ENCODE data around the gene SLC13A4. TPM values are rescaled to one million over a fixed set of nuclear protein-coding genes. Genes with fewer than 3 reads are reported as not detected.
"Not testable (repeated sequence)": the region's sequence is repeated elsewhere in the genome, so short reads cannot be mapped to it uniquely, and the experiment has no call there.

SLC13A4 gene
- total RNA-seq, 1 experiment from 2014 or later: not detected

DNA sequence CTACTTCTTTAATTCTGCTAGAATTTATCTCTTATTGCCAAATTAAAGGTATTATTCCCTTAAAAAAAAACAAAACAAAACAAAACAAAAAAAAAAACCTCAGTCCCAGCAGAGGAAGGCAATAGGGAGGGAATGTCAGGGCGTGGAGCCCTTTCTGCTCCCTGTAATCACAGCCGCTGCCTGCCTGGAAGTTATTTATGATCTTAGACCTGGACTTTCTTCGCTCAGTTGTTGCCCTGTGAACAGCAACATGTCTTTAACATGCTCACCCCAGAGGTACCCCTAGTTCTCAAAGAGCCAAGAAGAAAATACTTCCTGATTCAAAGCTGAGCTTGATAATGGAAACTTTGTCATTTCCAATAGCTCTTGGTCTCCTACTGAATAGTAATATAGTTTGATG is 12.9 kb upstream of the SLC13A4 start:
- Histone ChIP-seq H3K27ac (ENCODE audit: low read depth, low read length, poor library complexity, severe bottlenecking) (no peak overlapping the region), H3K9me3 (ENCODE audit: low read depth, low read length, poor library complexity, severe bottlenecking) (no peaks in the 10 kb centered on the region), H3K36me3 (ENCODE audit: insufficient read depth, low read length, poor library complexity, severe bottlenecking) (no peaks in the 10 kb centered on the region), H3K4me1 (ENCODE audit: insufficient read depth, low read length, poor library complexity, severe bottlenecking) (no peaks in the 10 kb centered on the region), H3K27me3 (replicated peaks; ENCODE audit: insufficient read depth, low read depth, low read length, poor library complexity) (peaks cover 45% of the 10 kb centered on the region), H3K4me3 (ENCODE audit: low read depth, low read length, poor library complexity, severe bottlenecking) (no peak overlapping the region)
- TF ChIP-seq, protein P1, sequence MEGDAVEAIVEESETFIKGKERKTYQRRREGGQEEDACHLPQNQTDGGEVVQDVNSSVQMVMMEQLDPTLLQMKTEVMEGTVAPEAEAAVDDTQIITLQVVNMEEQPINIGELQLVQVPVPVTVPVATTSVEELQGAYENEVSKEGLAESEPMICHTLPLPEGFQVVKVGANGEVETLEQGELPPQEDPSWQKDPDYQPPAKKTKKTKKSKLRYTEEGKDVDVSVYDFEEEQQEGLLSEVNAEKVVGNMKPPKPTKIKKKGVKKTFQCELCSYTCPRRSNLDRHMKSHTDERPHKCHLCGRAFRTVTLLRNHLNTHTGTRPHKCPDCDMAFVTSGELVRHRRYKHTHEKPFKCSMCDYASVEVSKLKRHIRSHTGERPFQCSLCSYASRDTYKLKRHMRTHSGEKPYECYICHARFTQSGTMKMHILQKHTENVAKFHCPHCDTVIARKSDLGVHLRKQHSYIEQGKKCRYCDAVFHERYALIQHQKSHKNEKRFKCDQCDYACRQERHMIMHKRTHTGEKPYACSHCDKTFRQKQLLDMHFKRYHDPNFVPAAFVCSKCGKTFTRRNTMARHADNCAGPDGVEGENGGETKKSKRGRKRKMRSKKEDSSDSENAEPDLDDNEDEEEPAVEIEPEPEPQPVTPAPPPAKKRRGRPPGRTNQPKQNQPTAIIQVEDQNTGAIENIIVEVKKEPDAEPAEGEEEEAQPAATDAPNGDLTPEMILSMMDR (conservative IDR thresholded peaks at IDR 0.05; ENCODE audit: low read depth, low read length): no peak
- no peak for TF ChIP-seq EZH2 (IDR thresholded peaks at IDR 0.05; ENCODE audit: borderline replicate concordance, low read depth, low read length, poor library complexity, severe bottlenecking)
- ChIA-PET CTCF (no interaction called here), POLR2A (ENCODE audit: low non-redundant PET) (no interaction called here)
- no peak for DNase-seq (ENCODE audit: low spot score)
- BruUV-seq (replicated peaks): no TSS peak
- intact Hi-C loops (cut with micrococcal nuclease; ENCODE audit: unreplicated experiment): no loop called here

DNA sequence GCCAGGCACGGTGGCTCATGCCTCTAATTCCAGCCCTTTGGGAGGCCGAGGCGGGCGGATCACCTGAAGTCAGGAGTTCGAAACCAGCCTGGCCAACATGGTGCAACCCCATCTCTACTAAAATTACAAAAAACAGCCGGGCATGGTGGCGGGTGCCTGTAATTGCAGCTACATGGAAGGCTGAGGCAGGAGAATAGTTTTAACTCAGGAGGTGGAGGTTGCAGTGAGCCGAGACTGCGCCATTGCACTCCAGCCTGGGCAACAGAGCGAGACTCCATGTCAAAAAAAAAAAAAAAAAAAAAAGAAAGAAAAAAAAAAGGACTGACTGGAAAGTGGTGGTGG is 9.3 kb upstream of the SLC13A4 start:
- intact Hi-C loops (cut with micrococcal nuclease; ENCODE audit: unreplicated experiment); POLR2A ChIA-PET (ENCODE audit: low non-redundant PET); DNase-seq (ENCODE audit: low spot score); H3K27ac ChIP-seq (ENCODE audit: low read depth, low read length, poor library complexity, severe bottlenecking); H3K4me3 ChIP-seq (ENCODE audit: low read depth, low read length, poor library complexity, severe bottlenecking); H3K4me1 ChIP-seq (ENCODE audit: insufficient read depth, low read length, poor library complexity, severe bottlenecking); BruUV-seq (replicated peaks); H3K36me3 ChIP-seq (ENCODE audit: insufficient read depth, low read length, poor library complexity, severe bottlenecking); H3K9me3 ChIP-seq (ENCODE audit: low read depth, low read length, poor library complexity, severe bottlenecking): not testable (repeated sequence)
- H3K27me3 ChIP-seq (replicated peaks; ENCODE audit: insufficient read depth, low read depth, low read length, poor library complexity): peaks cover 27% of the 10 kb centered on the region
- CTCF ChIA-PET: interaction anchor here (0.7 kb wide), 1 partner anchor 305 kb away, joined by 6 read pairs; no protein-coding TSS in a partner anchor

DNA sequence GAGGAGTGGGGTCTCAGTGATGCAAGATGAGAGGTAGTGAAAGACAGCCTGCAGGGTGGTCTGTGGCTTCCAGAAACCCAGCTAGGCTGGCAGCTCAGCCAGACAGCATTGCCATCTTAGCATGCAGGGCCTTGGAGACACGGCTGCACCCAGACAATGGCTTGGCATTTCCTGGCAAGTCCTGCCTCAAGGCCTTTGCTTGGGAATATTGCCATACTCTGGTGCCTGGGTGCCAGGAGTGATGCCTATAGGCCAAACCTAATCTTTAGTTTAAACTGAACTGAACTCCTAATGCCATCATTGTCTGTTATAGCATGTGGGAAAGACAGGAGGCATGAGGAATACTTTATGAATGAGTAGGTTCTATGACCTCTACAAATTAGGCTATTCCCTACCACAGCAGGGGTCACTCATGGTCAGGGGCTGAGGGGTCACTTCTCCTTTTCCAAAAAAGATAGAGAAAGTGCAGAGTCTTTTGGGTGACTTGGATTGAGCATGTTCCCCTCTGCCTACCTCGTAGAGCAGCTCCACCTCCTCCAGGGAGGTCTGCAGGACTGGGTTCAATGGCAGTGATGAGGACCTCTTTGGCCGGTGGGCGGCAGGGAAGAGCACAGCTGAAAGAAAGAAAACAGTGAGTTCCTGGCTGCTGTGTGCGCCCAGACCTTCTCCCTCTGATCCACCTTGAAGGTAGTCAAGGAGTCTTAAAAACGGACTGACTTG is 8.8 kb upstream of the SLC13A4 start:
- no peak overlapping the region for H3K4me3 ChIP-seq (ENCODE audit: low read depth, low read length, poor library complexity, severe bottlenecking)
- intact Hi-C loops (cut with micrococcal nuclease; ENCODE audit: unreplicated experiment): no loop called here
- BruUV-seq (replicated peaks): no TSS peak
- CTCF ChIA-PET: no interaction called here
- no peak for TF ChIP-seq EZH2 (IDR thresholded peaks at IDR 0.05; ENCODE audit: borderline replicate concordance, low read depth, low read length, poor library complexity, severe bottlenecking)
- TF ChIP-seq, protein P1 (conservative IDR thresholded peaks at IDR 0.05; ENCODE audit: low read depth, low read length): no peak
- H3K36me3 ChIP-seq (ENCODE audit: insufficient read depth, low read length, poor library complexity, severe bottlenecking): no peaks in the 10 kb centered on the region
- H3K9me3 ChIP-seq (ENCODE audit: low read depth, low read length, poor library complexity, severe bottlenecking): no peaks in the 10 kb centered on the region
- peaks cover 26% of the 10 kb centered on the region for H3K27me3 ChIP-seq (replicated peaks; ENCODE audit: insufficient read depth, low read depth, low read length, poor library complexity)
- H3K27ac ChIP-seq (ENCODE audit: low read depth, low read length, poor library complexity, severe bottlenecking): no peak overlapping the region
- H3K4me1 ChIP-seq (ENCODE audit: insufficient read depth, low read length, poor library complexity, severe bottlenecking): no peaks in the 10 kb centered on the region
- no peak for DNase-seq (ENCODE audit: low spot score)
- POLR2A ChIA-PET (ENCODE audit: low non-redundant PET): no interaction called here

DNA sequence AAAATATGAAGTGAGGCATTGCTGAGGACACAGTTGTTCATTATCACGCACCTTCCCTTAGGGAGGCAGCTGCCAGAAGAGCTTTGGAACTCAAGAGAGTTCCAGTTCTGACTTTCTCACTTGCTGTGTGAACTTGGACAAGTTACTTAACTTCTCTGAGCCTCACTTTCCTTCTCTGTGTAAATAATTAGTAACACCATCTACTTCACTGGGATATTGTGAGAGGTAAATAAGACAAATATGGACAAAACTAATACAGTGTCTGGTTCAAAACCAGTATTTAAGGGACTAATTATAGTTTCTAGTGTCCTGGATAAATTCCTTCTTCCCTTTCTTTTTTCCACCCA is 6.3 kb upstream of the SLC13A4 start:
- TF ChIP-seq EZH2 (IDR thresholded peaks at IDR 0.05; ENCODE audit: borderline replicate concordance, low read depth, low read length, poor library complexity, severe bottlenecking): no peak
- TF ChIP-seq, protein P1 (conservative IDR thresholded peaks at IDR 0.05; ENCODE audit: low read depth, low read length): no peak
- ChIA-PET POLR2A (ENCODE audit: low non-redundant PET) (no interaction called here), CTCF (no interaction called here)
- intact Hi-C loops (cut with micrococcal nuclease; ENCODE audit: unreplicated experiment): no loop called here
- no peaks in the 10 kb centered on the region for H3K9me3 ChIP-seq (ENCODE audit: low read depth, low read length, poor library complexity, severe bottlenecking)
- peaks cover 42% of the 10 kb centered on the region for H3K27me3 ChIP-seq (replicated peaks; ENCODE audit: insufficient read depth, low read depth, low read length, poor library complexity)
- no peak overlapping the region for H3K27ac ChIP-seq (ENCODE audit: low read depth, low read length, poor library complexity, severe bottlenecking)
- H3K4me3 ChIP-seq (ENCODE audit: low read depth, low read length, poor library complexity, severe bottlenecking): no peak overlapping the region
- no peak for DNase-seq (ENCODE audit: low spot score)
- no peaks in the 10 kb centered on the region for H3K4me1 ChIP-seq (ENCODE audit: insufficient read depth, low read length, poor library complexity, severe bottlenecking)
- no peaks in the 10 kb centered on the region for H3K36me3 ChIP-seq (ENCODE audit: insufficient read depth, low read length, poor library complexity, severe bottlenecking)
- no TSS peak for BruUV-seq (replicated peaks)
